ENCODE data around the gene AGAP3.
"Not testable (repeated sequence)": the region's sequence is repeated elsewhere in the genome, so short reads cannot be mapped to it uniquely, and the experiment has no call there.

AGAP3 gene

DNA sequence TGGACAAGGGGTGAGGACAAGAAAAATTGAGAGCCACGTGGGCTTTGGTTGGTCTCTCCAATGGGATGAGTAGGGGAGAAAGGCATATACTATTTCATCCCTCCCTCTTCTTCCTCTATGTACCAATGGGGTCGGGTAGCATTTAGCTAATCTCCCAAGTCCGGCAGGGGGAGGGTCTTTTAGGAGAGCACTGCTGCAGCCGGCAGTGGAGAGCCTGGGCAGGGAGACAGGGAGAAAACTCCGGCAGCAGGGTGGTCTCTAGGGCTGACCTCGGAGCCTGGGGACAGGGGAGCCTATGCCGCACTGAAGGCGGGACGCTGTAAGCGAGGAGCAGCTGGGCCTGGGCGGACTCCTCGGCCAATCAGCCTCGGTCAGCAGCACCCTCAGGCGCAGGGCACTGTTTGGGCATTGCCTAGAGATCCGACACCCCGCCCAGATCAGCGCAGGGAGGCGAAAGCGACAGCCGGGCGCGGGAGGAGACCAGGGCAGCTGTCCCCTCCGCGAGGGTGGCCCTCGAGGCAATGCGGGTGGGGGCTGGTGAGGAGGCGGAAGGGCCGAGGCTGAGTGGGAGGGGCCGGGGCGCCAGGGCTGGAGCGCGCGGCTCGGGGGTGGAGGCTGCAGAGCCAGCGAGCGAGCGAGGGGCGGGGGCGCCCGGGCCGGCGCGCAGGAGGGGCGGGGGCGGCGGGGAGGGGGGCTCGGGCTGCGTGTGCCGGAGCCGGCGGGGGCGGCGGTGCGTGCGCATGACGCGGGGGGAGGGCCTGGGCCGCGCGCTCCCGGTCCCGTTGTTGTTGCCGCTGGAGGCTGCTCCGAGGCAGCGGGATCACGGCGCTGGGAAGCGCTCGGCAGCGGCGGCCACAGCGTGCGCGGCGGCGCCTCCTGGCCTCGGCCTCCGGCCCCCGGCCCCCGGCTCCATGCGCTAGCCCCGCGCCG, at the start of gene AGAP3:
Gene AGAP3 (plus strand): TSS at position 785 of the 930 bp plus-strand sequence. CDS start 267 bp downstream, outside the sequence.
- peak; percentile 66 for DNase-seq

DNA sequence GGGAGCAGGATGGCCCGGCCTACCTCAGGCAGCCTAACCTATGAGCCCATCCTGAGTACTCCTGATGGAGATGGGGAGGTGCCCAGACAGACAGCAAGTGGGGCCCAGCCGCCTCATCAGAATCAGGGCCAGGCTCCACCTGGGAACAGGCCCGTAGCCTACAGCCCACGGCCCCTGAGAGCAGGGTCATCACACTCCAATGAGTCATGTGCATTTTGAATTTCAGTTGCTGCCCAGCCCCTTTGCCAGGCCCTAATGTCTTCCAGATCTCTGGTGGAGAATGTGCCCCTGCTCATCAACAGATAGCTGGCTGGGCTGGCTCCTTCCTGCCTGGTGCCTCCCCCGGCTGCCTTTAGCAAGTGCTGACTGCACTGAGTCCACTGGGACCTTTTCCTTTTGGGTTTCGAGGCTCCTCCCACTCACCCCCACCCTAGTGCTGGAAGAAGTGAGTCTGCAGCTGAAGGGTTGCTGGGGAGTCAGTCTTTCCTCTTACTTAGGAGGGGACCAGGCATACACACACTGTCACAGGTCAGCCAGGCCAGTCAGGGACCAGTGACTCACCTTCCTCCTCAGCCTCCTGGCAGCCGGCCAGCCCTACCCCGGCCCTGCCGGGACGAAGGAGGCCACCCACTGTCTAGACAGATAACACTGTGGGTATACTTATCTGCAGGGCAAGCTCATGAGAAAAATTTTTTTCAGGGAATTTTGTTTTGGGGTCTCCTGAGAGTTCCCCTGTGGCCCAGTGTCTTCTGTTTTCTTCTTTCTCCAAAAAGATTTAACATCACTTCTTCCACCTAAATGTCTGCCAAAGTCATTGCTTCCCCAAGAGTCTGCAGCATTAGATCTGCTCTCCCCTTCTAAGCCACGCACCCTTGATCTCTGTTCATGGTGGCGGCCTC, 47.1 kb upstream of the AGAP3 start:
- no peak for DNase-seq

DNA sequence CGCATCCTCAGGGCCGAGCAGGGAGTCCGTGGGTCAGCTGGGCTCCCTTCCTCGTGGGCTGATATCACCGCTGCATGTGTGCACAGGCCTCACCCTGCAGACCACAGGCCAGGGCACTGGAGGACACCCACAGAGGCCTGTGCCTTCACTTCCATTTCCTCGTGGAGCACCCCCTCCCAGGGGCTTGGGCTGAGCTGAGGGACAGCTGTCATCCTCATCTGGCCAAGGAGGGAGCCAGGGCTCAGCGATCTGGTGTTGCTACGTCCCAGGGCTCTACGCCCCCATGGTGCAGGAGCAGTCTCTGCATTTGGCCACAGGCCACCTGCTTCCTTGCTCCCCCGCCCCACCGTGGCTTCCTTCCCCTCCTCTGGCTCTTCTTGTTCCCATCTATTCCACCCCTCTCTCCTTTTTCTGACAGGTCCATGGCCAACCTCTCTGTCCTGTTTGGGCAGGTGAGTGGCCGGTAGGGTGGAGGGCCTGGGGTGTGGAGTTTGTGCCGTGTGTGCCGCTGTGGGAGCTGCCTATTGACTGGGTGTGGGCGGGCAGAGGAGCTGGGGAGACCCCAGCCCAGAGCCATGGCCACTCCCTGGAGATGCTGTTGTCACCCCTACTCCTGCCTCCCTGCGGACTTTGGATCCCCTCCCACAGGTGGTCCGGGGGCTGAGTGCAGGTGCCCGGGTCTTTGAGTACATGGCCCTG, 46.3 kb upstream of the AGAP3 start:
- no peak for DNase-seq

DNA sequence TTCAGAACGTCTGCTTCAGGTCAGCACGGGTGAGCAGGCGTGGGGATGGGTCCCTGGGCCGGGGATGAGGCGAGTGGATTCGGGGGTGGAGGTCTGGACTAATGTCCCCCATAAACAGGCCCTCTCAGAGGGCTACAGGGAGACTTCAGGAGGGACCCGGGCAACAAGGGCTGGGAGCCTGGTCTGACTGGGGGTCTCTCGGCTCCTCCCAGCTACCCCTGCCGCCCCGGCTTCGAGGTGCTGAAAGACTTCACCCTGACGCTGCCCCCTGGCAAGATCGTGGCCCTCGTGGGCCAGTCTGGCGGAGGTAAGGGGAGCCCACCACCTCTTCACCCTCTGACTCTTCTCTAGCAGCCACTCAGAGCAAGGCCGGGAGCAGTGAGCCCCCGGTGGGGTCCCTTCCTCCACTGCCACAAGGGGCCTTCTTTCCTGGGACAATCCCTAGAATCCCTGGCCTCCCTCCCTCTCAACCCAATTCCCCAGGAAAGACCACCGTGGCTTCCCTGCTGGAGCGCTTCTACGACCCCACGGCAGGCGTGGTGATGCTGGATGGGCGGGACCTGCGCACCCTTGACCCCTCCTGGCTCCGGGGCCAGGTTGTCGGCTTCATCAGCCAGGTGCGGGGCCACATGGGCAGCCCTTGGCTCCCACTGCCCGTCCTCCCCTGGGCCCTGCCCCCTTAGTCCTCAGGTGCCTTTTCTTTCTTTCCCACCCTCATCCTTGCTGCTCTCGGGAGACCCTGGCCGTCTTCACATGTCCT, 45.5 kb upstream of the AGAP3 start:
- DNase-seq: no peak

DNA sequence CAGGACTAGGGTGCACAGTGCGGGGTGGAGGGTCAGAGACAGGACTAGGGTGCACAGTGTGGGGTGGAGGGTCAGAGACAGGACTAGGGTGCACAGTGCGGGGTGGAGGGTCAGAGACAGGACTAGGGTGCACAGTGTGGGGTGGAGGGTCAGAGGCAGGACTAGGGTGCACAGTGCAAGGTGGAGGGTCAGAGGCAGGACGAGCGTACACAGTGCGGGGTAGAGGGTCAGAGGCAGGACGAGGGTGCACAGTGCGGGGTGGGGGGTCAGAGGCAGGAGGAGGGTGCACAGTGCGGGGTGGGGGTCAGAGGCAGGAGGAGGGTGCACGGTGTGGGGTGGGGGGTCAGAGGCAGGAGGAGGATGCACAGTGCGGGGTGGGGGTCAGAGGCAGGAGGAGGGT, 42.8 kb upstream of the AGAP3 start:
- not testable (repeated sequence) for DNase-seq

DNA sequence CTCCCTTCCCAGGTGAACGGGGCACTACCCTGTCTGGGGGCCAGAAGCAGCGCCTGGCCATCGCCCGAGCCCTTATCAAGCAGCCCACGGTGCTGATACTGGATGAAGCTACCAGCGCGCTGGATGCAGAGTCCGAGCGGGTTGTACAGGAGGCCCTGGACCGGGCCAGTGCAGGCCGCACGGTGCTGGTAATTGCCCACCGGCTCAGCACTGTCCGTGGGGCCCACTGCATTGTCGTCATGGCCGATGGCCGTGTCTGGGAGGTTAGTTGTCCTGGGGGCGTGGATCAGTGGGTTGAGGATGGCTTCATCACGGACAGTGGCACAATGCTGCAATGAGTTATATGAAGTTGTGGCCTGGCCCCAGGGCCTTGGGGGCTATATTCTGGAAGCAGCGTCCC, 42.3 kb upstream of the AGAP3 start:
- no peak for DNase-seq

DNA sequence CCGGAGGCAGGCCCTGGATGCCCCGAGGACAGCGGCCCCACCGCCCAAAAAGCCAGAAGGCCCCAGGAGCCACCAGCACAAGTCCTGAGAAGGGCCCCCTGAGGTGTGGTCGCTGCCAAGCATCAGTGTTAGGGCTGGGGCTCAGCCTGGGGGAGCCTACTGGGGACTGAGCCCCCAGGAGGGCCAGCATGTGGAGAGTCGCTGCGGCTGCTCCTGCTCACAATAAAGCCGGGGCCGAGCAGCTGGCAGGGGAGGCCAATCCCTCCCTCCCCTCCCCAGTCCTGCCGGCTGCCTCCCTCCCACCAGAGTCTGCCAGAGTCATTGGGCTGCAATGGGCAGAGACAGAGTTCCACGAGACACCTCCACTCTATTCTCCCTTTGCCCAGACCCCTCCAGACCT, 41.0 kb upstream of the AGAP3 start:
- DNase-seq: no peak

DNA sequence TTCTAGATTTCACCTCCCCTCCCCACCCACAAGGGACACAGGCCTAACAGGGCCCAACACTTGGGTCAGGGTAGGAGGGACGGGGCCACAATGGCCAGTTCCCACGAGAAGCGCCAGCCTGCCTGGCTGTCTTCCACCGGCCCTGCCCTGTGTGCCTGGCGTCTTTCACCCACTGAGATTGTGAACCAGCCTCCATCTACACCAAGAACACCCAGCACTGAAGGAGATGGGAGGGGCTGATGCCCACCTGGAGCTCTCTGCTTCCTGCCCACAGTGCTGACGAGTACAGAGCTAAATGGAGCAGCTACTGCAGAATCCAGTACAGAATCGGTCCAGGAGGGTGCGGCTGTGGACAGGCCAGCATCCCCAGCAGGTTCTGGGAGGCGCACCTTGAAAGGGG, 40.3 kb upstream of the AGAP3 start:
- no peak for DNase-seq

DNA sequence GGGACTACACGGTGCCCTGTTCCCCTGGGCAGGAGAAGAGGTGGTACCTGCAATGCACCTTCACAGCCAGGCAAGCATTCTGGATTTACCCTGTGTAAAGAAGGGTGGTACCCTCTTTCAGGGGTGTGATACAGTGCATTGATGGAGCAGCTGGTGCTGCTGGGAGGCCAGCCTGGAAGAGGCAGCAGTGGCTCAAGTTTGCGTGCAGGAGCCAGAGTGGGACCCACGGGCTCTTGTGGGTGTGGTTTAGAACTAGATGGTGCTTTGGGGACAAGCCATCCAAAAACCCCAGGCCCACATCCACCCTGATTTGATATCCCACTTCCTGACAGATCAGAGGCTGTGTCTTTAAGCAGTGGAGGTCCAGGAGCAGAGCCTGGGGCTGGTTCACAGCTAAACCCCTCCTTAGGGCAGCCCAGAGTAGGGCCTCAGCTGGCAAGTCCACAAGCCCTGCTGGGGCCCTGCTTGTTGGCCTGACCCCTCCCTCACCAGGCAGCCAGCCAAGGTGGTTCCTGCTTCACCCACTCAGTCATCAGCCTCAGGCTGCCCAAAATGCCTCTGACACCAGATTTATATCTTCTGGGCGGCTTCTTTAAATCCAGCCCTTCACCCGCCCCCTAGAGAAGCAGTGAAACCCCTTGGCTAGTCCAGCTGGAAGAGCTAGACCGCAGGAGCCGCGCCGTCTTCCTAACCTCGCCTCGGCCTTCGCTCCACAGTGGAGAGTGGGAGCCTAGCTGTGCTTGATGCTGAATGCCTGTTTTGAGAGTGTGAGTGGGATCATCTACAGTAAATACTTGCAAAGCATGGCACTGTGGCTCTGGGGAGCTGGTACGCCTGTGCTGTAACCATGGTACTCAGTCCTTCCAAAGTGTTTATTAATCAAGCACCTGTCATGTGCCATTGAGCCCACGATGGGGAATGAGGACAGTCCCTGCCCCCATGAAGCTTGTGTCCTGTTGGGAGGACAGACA, 39.4 kb upstream of the AGAP3 start:
- no peak for DNase-seq

DNA sequence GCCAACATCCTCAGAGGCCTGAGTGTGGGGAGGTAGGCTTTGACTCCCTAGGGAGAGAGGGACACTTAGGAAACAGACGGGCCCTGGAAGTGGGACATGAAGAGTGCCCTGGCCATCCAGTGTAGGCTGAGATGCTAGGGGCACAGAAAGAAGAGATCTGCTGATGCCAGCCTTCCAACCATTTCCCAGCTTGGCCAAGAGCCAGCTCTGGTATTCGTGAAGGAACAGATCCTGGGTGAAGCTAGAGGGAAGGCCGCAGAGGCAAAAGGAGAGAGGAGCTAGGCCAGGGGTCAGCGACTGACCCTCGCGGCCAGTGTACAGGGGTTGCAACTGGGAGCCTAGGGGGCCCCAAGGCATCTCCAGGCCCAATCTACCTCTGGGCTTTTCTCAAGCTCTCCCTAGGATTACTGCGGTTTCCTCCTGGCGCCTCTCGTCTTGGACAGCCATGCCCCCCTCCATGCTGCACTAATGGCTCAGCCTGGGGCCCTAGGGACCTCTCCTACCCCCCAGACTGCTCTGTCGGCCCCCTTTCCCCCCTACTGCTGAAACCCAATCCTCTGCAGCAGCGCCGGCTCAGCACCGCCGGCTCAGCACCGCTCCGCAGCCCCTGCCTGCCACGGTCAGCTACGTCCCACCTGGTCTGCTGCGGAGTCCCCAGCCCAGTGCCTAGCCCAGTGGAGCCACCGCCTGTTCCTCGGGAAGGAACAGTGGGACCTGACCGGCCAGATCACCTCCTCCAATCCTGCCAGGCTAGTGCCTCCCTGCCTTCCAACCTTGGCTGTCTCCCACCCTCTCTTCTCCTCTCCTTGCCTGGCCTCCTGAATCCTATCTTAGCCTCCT, 38.1 kb upstream of the AGAP3 start, which contains the start of gene ASIC3:
Gene ASIC3 (plus strand): TSS at position 556 of the 840 bp plus-strand sequence. CDS start 355 bp downstream, outside the sequence.
- no peak for DNase-seq

DNA sequence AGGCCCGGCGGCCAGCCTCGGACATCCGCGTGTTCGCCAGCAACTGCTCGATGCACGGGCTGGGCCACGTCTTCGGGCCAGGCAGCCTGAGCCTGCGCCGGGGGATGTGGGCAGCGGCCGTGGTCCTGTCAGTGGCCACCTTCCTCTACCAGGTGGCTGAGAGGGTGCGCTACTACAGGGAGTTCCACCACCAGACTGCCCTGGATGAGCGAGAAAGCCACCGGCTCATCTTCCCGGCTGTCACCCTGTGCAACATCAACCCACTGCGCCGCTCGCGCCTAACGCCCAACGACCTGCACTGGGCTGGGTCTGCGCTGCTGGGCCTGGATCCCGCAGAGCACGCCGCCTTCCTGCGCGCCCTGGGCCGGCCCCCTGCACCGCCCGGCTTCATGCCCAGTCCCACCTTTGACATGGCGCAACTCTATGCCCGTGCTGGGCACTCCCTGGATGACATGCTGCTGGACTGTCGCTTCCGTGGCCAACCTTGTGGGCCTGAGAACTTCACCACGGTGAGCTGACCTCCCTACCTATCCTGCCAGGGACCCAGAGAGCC, 37.3 kb upstream of the AGAP3 start:
- no peak for DNase-seq

DNA sequence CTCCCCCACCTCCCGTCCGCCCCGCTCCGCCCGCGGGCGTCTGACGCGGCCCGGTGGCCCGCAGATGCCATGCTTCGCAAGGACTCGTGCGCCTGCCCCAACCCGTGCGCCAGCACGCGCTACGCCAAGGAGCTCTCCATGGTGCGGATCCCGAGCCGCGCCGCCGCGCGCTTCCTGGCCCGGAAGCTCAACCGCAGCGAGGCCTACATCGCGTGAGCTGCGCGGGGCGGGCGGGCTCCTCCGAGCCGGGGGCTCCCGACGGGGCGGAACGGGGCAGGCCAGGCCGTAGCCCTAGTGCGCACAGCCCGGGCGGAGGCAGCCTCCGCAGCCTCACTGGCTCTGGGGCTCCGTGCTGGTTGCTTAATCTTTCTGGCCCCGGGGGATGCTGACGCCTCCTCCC, 35.2 kb upstream of the AGAP3 start:
- no peak for DNase-seq

DNA sequence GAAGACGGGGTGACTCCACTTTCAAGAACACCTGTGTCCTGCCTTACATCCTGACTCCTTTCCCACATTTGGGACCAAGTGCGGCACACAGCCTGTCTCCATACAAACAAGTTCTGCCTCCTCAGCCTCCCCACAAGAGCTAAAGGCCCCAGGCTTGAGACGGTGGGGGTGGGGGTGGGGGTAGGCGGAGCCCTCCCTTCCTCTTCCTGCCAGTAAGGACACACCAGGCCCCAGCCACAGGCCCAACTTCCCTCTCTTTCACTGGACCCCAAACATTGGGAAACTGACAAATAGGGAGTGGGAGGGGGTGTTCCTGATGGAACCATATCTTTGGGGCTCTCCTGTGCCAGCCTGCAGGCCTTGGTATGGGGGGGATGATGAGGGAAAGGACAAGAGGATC, 33.2 kb upstream of the AGAP3 start:
- DNase-seq: no peak

DNA sequence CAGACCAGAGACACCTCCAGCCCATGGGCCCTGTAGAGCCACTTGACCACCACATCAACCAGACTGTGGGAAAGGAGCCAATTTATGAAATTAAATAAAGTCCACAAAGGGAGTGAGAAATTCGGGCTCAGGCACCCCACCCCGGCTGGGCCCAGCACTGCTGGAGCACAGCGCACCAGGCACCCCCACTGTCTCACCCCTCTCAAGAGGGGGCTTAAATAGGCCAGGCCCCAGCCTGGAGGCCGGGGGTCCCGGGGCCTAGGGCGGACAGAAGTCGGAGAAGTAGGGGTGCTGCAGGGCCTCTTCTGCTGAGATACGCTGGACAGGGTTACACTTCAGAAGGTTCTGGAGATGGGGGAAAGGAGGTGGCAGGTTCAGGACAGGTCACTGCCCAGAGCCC, 32.5 kb upstream of the AGAP3 start:
- no peak for DNase-seq

DNA sequence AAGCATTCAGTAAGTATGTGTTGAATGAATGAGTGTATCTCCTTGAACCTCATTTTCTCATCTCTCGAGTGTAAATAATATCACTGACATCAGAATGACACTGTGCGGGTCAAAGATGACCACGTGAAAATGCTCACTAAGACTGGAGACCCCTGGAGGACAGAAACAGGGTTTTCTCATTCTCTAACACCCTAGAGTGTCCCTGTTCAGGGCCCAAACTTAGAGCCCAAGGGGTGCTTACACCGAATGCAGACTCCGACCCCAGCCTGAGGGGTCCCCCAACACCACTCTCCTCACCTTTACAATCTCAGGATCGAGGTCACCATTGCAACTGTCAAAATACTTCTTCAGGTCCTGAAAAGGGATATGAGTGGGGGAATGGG, 30.0 kb upstream of the AGAP3 start:
- DNase-seq: no peak

DNA sequence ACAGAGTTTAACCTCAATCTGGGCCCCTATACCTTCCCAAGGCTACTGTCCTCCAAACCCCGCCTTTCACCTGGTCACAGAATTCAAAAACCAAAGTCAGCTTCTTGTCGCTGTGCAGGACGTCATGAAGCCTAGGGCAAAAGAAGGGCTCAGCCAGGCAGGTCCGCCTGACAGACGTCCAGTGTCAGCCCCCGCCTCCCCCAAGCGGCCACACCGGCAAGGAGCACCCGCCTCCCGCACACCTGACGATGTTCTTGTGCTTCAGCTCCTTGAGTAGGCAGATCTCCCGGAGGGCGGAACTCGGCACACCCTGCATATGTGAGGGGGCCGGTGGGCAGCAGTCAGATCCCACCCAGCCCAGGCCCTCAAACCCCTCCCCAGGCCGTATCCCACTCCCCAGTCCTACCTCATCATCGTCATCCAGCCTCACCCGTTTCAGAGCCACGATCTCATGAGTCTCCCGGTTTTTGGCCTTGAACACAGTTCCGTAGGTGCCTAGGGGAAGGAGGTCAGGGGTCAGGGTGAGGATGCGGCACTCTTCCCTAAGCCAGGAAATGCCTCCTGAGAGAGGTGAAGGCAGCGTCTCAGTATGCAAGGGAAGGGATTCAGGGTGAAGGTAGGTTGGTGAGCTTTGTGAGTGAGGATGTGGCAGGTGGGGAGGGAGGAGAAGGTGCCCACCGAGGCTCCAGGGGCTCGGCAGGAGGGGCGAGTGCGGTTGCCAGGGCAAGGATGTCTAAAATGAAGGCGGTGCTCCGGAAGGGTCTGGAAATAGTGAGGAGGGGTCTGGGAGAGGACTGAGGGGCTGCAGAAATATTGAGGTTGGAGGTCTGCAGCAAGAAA, 29.4 kb upstream of the AGAP3 start:
- DNase-seq: no peak

DNA sequence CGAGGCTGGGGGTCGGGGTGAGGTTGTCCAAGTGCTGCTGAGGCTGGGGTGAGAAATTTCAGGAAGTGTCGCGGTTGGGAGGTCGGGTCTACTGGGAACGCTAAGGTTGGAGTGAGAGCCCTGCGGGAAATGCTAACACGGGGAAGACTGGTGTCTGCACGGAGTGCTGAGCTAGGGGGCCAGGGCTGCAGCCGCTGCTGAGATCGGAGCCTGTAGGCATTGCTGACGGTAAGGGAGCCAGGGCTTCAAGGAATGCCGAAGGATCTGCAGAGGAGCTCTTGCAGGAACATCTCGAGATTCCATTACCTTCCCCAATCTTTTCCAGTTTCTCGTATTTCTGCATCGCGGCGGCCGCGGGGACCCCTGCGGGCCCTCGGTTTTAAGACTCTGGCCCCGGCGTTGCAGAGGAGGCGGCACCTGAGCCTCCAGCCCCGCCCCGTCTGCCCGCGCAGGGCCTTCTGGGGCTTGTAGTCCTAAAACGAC, 28.7 kb upstream of the AGAP3 start, which contains the start of gene CDK5:
Gene CDK5 (minus strand): TSS at position 392 of the 483 bp plus-strand sequence. CDS start 49 bp downstream, at position 343.
- DNase-seq: no peak
